Left ventricle myocardium inferior (tissue), 1 donor: ENCODE measurements around the gene LDLRAD4. TPM values are rescaled to one million over a fixed set of nuclear protein-coding genes. Genes with fewer than 3 reads are reported as not detected.

Experiments
- DNase-seq: peaks from one replicate; pipeline ENCODE4 v3.0.0-alpha.2; 2020
- H3K27ac ChIP-seq: fragments of 200-600 bp; replicated peaks from 2 replicates; pipeline ENCODE4 v1.8.0; 2021
- H3K27me3 ChIP-seq: fragments of 200-600 bp; 2 replicates; pipeline ENCODE4 v1.8.0; 2021; ENCODE audit warnings: low read depth
- H3K36me3 ChIP-seq: fragments of 200-600 bp; 2 replicates; pipeline ENCODE4 v1.8.0; 2021
- H3K4me1 ChIP-seq: fragments of 200-600 bp; 2 replicates; pipeline ENCODE4 v1.8.0; 2021
- H3K4me3 ChIP-seq: fragments of 200-600 bp; 2 replicates; pipeline ENCODE4 v1.8.0; 2021; ENCODE audit warnings: mild to moderate bottlenecking, moderate library complexity
- H3K9me3 ChIP-seq: fragments of 200-600 bp; replicated peaks from 2 replicates; pipeline ENCODE4 v1.8.0; 2021
- CTCF ChIP-seq: fragments of 200-600 bp; IDR thresholded peaks from 2 replicates; pipeline ENCODE4 v1.8.0; 2021; ENCODE audit warnings: antibody characterized with exemption, mild to moderate bottlenecking, borderline replicate concordance
- intact Hi-C: fragments of 100-400 bp; cut with micrococcal nuclease; formaldehyde crosslinking; loops from one replicate; pipeline ENCODE4 v1.11.0; 2022
- total RNA-seq: library from RNA; stranded (reverse); fragmentation: NEBNext Ultra II Directional; extraction: Animal tissue kit (Norgen Biotek cat#: 25700); gene quantifications from one replicate; pipeline ENCODE4 v1.2.1, GENCODE V29; 2021
- donor health status: DM: no; HTN: yes; CAD: no; lungs with severe emphysema.

The LDLRAD4 gene
- total RNA-seq, 1 donor from 2014 or later, result 43.3 TPM

- H3K36me3 ChIP-seq, result no peaks in the 10 kb centered on the region
- DNase-seq, result peak; percentile 42
- H3K27ac ChIP-seq, result peak overlapping the region; percentile 92
- H3K27me3 ChIP-seq, result no peaks in the 10 kb centered on the region
- peak overlapping the region; percentile 74 for H3K4me3 ChIP-seq
- H3K4me1 ChIP-seq, result peaks cover 77% of the 10 kb centered on the region
- H3K9me3 ChIP-seq, result no peaks in the 10 kb centered on the region
- no peak for TF ChIP-seq CTCF
- intact Hi-C loops, result loop anchor here (5.0 to 10.0 kb wide), 2 partner anchors 52 to 159 kb away; no protein-coding TSS in a partner anchor
Observed at GRCh38 chr18:13222856-13223281, 4.3 kb downstream of the LDLRAD4 start.

DNA sequence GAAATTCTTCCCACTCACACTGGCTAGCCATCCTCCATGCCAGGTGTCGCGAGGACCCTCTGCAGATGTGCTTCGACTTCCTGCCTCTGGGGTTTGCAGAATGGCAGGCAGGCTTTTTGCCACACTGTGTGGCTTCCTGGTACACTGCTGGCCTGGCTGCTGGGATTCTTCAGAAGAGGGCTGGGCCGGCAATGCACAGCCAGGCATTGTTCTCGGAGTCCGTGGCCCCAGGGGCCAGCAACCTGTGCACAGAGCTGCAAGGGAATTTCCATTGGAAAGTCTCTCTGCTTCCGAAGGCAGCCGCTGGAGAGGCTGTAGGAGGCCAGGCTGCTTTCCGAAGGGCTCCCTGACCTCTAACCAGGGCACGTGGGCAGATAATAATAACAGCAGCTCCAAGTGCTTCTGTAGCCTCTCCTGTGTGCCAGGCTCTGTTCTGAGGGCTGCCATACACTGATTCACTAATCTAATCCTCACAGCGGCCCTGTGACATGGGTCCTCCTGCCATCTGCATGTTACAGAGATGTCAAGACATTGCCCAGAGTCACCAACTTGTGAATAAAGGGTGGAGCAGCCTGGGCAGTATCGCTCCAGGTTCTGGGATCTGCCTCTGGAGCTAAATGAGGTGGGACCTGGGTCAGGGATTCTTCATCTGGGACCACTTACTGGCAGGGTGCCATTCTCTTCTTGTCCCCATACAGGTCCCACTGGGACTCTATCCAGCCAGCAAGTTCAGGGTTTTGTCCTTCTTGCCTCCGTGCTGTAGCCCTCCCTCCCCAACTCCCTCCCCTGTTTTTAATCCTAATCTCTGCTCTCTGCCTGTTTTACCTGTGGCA, 5.0 kb downstream of the LDLRAD4 start:
- intact Hi-C loops, result loop anchor here (5.0 to 10.0 kb wide), 2 partner anchors 51 to 159 kb away; no protein-coding TSS in a partner anchor
- peak overlapping the region; percentile 74 for H3K4me3 ChIP-seq
- H3K4me1 ChIP-seq, result peaks cover 78% of the 10 kb centered on the region
- peak; percentile 37 for TF ChIP-seq CTCF
- no peaks in the 10 kb centered on the region for H3K36me3 ChIP-seq
- peak; percentile 53 for DNase-seq
- no peaks in the 10 kb centered on the region for H3K27me3 ChIP-seq
- H3K9me3 ChIP-seq, result no peaks in the 10 kb centered on the region
- peak overlapping the region; percentile 92 for H3K27ac ChIP-seq

- Histone ChIP-seq H3K27ac (peak overlapping the region; percentile 22), H3K27me3 (no peaks in the 10 kb centered on the region), H3K9me3 (no peaks in the 10 kb centered on the region), H3K4me1 (peaks cover 73% of the 10 kb centered on the region), H3K36me3 (no peaks in the 10 kb centered on the region), H3K4me3 (no peak overlapping the region)
- no peak for DNase-seq
- intact Hi-C loops, result loop anchor here (10.0 kb wide), 1 partner anchor 50 kb away; no protein-coding TSS in a partner anchor
- TF ChIP-seq CTCF, result no peak
Observed at GRCh38 chr18:13225261-13225660, 6.7 kb downstream of the LDLRAD4 start.

DNA sequence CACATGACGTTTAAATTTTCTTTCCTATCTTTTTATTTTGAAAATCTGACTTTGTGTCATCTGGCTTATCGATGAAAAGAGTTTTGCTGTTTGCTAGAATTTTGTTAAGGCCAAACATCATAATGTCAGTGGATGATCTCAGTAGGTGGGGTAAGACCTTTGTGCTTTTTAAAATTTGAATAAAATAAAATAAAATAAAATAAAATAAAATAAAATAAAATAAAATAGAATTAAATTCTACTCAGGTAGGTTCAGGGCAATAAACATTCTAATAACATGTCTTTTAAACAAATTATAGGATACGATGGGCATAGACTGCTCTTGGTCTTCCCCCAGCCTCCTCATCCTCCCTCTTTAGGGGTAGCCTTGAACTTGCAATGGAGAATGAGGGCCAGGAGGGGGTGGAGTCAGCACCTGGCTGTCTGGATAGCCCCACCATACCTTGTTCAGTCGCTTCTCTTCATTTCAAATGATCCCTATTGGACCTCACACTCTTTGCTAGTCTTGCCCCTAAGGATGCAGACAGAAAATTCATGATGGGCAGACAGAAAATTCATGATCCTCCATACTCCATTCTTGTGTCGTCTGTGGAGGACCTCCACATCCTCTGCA, 8.1 kb downstream of the LDLRAD4 start:
- Histone ChIP-seq H3K4me3 (no peak overlapping the region), H3K9me3 (no peaks in the 10 kb centered on the region), H3K27me3 (no peaks in the 10 kb centered on the region), H3K36me3 (no peaks in the 10 kb centered on the region), H3K4me1 (peaks cover 60% of the 10 kb centered on the region), H3K27ac (no peak overlapping the region)
- no peak for DNase-seq
- TF ChIP-seq CTCF, result no peak
- intact Hi-C loops, result loop anchor here (10.0 kb wide), 1 partner anchor 48 kb away; no protein-coding TSS in a partner anchor

DNA sequence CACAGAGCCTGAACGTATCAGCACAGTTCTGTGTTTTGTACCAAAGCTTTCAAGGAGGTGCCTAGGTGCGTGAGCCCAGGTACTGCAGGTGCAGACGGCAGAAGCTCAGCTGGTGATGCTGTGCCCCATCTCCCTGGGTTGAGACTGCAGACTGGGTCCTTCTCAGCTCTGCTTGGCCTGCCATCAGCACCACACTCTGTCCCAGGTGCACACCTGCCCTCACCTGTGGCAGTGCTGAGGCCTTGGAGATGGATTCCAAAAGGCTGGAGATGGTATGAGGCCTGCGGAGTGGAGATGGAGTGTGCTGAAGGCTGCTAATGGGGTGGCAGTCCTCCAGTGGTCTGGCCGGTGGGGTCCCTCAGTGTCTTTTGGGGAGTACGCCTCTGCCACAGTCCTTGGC, 9.3 kb downstream of the LDLRAD4 start:
- H3K4me1 ChIP-seq, result peaks cover 59% of the 10 kb centered on the region
- intact Hi-C loops, result loop anchor here (10.0 kb wide), 1 partner anchor 47 kb away; no protein-coding TSS in a partner anchor

More for the DNA sequence above, 9.3 kb downstream of the LDLRAD4 start:
- Histone ChIP-seq H3K9me3 (no peaks in the 10 kb centered on the region), H3K27me3 (no peaks in the 10 kb centered on the region), H3K4me3 (no peak overlapping the region), H3K36me3 (no peaks in the 10 kb centered on the region), H3K27ac (peak overlapping the region; percentile 26)
- DNase-seq, result no peak
- TF ChIP-seq CTCF, result no peak
